GM19240 (cell line): Measurements from ENCODE around the gene CCDC38.
A peak's percentile ranks its signal among the peaks of the same experiment; 100 is the strongest.

Experiments
- DNase-seq: peaks from one replicate; pipeline ENCODE4 v3.0.0; 2011; ENCODE audit warnings: low spot score; ENCODE audit not compliant: insufficient read length

Gene CCDC38

GRCh38 chr12:95962222-95962621, 19.8 kb upstream of the CCDC38 start:
- no peak for DNase-seq

GRCh38 chr12:95960241-95960640, 17.8 kb upstream of the CCDC38 start:
- no peak for DNase-seq

DNA sequence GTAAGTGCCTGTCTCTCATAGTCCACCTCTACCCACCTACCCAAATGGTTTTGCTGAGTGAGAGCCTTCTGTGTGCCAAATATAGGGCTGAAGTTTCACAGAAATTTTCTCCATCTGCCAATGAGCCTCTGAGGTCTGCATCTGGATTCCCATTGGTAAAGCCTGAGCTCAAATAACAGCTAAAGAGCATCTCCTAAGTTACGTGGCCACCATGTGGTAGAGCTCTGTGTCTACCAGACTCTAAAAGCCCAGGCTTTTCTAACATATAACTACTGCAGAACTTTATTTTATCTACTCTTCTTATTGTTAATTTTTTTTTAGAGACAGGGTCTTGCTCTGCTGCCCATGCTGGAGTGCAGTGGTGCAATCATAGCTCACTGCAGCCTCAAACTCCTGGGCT, 16.7 kb upstream of the CCDC38 start:
- no peak for DNase-seq

DNA sequence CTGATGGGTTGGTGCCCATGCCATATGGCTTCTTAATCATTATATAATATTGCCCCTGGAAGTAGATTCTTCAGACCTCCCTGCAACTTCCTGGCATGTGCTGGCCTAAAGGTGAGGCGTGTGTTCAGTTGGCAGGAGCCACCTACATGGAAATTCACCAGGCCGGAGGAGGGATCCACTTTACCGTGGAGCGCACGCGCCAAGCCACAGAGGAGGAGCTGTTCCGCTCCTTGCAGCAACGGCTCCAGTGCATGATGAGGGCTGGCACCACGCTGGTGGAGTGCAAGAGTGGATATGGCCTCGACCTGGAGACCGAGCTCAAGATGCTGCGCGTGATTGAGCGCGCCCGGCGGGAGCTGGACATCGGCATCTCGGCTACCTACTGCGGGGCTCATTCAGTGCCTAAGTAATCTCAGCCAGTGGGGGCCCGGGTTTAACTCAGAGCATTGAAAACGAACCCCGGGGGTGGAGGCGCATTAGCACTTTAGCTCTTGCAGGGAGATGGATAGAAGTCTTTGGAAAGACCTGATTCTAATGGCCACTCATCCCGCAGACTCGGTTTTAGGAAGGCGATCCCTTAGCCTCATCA, 14.2 kb upstream of the CCDC38 start:
- no peak for DNase-seq

DNA sequence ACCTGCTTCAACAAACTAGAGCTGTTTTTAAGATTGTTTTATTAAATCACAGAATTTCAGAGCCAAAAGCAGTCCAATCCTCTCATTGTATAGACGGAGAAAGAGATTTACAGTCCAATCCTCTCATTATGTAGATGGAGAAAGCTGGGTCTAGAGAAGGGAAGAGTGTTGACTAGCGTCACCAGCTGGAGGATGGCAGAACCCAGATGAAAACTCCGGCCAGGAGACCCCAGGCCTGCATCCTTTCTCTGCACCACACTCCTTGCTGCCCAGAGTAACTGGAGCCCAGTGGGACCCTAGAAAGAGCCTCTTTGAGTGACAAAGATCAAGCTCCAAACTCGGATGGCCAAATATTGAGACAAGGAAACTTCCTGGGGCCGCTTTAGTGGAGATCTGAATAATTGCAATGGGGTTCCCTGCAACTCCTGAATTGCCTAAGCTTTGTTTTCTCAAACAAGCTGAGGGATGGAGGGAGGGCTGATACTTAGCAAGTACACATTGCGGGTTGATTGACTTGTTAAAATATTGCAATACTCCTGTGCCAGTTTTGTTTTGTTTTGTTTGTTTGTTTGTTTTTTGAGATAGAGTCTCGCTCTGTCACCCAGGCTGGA, 13.2 kb upstream of the CCDC38 start:
- DNase-seq = no peak

DNA sequence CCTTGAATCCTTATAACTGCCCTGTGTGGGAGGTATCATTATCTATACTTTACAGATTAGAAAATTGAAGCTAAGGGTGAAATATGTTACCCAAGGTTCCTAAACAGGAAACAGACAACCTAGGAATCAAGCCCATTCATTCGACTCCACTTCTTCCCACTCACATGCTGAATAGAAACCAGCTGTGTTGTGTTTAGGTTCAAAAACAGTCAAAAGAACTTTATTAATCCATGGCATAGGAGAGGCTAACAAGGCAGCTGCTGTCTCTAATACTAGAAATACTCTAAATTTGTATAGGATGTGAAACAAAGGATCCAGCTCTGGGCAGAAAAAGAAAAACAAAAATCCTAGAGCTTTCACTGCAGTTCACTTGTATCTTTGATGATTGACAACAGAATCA, 10.6 kb upstream of the CCDC38 start:
- no peak for DNase-seq

- DNase-seq = no peak
Measured at GRCh38 chr12:95951515-95951914, 9.1 kb upstream of the CCDC38 start.

DNA sequence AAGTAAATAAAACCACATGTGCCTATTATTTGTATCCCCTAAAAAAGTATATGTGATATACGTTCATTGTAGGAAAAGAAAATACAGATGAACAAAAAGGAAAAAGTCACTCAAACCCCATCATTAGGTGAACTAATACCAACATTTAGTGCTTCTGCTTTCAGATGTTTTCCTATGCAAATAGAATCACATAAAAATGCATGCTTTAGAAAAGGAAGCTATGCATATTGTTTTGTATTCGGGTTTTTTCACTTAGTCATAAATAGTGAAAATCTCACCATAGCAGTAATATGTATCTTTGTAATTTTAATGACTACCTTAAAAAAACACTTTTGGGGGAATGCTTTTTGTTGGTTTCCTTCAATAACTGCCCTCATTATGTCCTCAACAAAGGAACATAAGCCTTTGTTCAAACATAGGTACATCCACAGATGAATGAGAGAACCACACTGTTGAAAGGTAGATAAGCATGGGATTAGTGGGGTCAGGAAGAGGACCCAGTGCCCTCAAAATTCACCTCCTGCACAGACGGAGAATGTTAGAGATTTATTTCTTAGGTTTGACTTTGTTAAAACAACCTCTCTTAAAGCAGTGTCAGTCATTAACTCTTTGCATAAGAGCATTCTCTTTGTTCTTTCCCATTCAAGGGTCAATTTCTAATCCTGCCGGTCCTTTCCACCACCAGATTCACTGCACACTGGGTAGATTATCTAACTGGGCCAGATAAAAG, 7.2 kb upstream of the CCDC38 start:
- no peak for DNase-seq

GRCh38 chr12:95944108-95944704, 1.8 kb upstream of the CCDC38 start:
- no peak for DNase-seq

DNA sequence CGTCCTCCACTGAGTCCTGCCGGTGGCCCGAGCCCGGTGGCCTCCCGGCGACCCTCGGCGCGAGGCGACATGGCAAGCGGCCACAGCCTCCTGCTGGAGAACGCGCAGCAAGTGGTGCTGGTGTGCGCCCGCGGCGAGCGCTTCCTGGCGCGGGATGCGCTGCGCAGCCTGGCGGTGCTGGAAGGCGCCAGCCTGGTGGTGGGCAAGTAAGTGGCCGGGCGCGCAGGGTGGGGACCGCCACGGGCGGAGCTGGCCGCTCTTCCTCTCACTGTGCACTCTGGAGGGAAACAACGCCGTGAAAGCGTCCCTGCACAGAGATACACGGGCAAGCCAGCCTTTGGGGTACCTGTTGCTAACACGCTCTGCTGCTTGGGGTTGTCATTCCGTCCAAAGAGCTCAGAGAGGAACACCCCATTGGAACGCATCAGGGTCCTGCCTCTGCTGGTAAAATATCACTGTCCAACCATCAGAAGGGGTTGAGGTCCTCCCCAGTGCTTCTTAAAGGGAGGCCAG, 972 bp upstream of the CCDC38 start, which contains the start of gene AMDHD1:
Gene AMDHD1 (plus strand): TSS at position 2 of the 513 bp plus-strand sequence. CDS start 68 bp downstream, at position 70.
- no peak for DNase-seq

DNA sequence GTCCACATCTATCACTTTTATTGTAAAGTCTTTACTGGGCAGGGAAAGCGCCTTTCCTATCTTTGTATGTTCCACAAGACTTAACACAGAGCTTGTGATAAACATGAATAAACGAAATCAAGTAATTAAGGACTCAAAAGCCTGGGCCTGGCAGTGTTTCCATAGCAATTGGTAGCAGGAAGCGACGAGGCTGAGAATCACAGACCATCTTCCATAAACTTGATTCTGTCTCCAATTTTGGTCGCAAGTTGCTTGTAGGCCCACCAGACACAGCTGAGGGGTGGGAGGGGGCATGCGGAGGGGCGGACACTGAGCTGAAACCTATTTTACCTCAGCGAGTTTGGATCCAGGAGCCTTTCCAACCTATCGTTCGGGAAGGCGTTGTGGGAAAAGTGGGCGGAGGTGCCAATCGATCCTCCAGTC, 302 bp downstream of the CCDC38 start:
- no peak for DNase-seq

DNA sequence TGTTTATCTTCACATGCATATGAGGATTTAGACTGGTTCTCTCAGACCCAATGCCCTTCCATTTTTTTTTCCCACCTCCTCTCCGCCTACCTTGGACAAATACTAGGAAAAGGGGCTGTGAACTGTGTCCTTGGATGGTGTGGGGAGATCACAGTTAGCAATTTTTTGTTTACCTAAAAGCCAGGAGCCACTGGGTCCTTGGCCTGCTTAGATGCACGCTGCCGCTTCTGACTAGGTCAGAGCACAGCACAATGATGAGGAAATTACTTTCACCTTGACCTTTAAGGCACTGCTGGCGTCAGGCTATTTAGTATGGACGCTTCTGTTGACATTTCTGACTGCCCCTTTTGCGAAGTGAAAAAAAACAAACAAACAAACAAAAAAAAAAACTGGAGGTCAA, 1.9 kb downstream of the CCDC38 start:
- DNase-seq = no peak

DNA sequence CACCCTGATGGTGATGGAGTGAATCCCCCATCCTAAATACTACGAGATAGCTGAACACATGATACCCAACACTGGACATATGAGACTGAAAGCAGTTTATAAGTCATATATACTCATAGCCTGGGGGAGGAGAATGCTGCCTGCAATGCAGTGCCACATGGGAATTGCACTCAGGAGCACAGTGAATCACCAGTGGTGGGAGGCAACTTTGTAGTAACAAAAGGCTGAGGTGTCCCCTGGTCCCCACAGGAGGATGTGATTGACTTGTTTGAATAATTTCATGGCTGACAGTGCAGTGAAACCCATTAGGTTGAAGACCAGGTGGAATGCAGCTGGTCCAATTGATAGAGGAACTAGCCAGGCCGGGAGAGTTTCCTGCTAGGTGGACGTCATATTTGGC, 20.2 kb downstream of the CCDC38 start:
- DNase-seq = no peak

- DNase-seq = no peak
Measured at GRCh38 chr12:95919110-95919509, 23.3 kb downstream of the CCDC38 start.

GRCh38 chr12:95918194-95918993, 24.0 kb downstream of the CCDC38 start:
- peak; percentile 33 for DNase-seq

DNA sequence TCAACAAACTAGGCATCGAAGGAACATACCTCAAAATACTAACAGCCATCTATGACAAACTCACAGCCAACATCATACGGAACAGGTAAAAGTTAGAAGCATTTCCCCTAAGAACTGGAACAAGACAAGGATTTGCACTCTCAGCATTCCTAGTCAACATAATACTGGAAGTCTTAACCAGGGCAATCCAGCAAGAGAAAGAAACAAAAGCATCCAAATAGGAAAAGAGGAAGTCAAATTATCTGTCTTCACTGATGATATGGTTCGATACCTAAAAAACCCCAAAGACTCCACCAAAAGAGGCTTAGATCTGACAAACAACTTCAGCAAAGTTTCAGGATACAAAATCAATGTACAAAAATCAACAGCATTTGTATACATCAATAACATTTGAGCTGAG, 32.5 kb downstream of the CCDC38 start:
- DNase-seq = no peak

- no peak for DNase-seq
Measured at GRCh38 chr12:95908573-95908972, 33.8 kb downstream of the CCDC38 start.

DNA sequence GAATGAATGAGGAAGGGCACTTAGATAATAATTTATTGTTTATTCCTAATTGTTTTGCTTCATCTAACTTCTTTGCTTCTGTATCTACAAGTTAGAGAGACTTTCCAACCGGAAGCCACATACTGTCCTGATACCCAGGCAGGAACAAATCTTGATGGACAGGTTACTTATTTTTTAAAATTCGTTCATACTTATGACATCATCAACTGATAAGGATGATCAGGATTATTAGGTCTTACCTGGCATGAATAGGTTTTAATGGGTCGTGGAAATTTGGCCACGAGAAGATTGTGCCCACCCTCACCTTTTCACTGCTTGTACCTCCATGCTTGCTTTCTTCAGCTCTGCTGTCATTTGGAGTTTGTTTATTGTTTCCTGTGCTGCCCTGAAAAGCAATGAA, 44.3 kb downstream of the CCDC38 start:
- DNase-seq = no peak

- no peak for DNase-seq
Measured at GRCh38 chr12:95896846-95897245, 45.6 kb downstream of the CCDC38 start.

GRCh38 chr12:95890958-95891357, 51.5 kb downstream of the CCDC38 start:
- no peak for DNase-seq

DNA sequence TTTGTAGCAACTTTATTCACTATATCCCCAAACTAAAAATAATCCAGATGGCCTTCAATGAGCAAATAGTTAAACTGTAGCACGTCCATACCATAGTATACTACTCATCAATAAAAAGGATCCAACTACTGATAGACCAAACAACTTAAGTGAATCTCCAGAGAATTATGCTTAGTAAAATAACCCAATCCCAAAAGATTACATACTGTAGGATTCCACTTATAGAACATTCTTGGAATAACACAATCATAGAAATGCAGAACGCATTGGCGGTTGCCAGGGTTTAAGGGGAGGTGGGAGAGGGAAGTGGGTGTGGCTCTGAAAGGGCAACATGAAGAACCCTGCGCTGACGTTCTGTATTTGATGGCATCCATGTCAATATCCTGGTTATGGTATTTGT, 55.1 kb downstream of the CCDC38 start:
- no peak for DNase-seq
